ENCODE data around the gene TBPL2.

TBPL2 gene

GRCh38 chr14:55450539-55450938, 10.1 kb upstream of the TBPL2 start:
- Mint-ChIP-seq H3K4me3 (no peak overlapping the region), H3K27ac (no peak overlapping the region), H3K9me3 (no peaks in the 10 kb centered on the region), H3K4me1 (peaks cover 6% of the 10 kb centered on the region), H3K36me3 (no peaks in the 10 kb centered on the region)
- no peak for DNase-seq (ENCODE audit: low spot score in 2 of 2)
- ATAC-seq = no peak

GRCh38 chr14:55450124-55450523, 9.7 kb upstream of the TBPL2 start:
- no peak overlapping the region for H3K4me3 Mint-ChIP-seq
- ATAC-seq = no peak
- no peak for DNase-seq (ENCODE audit: low spot score in 2 of 2)
- no peak overlapping the region for H3K27ac Mint-ChIP-seq
- peaks cover 6% of the 10 kb centered on the region for H3K4me1 Mint-ChIP-seq
- H3K9me3 Mint-ChIP-seq = no peaks in the 10 kb centered on the region
- no peaks in the 10 kb centered on the region for H3K36me3 Mint-ChIP-seq

DNA sequence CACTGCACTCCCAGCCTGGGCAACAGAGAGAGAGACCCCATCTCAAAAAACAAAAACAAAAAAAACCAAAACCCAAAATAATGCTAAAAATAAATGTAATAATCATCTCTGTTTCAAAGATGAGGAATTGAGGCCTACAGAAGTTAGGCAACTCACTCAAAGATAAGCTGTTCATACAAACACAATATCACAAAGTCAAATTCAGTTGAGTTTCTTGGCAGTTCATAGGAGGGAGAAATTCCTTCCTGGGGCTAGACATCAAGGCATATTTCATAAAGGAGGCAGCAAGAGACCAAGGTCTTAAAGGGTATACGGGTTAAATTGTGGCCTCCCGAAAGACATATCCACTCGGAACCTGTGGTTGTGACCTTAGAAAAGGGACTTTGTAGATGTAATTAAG, 8.7 kb upstream of the TBPL2 start:
- Mint-ChIP-seq H3K36me3 (no peaks in the 10 kb centered on the region), H3K4me1 (peaks cover 6% of the 10 kb centered on the region), H3K9me3 (no peaks in the 10 kb centered on the region), H3K4me3 (no peak overlapping the region), H3K27ac (no peak overlapping the region)
- ATAC-seq (no peak), DNase-seq (ENCODE audit: low spot score in 2 of 2) (no peak)

DNA sequence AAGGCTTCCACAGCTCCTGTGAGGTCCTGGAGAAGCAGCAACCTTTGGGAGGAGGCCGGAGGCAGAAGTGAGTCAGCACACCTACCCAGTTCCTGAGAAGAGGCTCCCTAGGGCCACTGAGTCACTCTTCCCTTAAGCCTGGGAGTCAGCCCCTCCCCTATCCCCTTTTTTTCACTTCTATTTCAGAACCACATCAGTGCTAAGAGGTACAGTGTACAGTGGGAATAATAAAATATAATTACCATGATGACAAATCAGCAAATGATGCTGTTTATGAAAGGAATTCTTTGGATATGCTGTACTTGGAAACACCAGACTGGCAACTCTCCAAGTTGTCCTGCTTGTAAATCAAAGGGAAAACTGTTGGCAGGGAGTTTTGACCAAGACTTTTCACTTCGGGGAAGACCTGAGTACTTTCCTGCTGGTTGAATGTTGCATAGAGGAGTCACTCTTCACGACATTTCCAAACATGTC, 7.8 kb upstream of the TBPL2 start:
- H3K27ac Mint-ChIP-seq = no peak overlapping the region
- no peaks in the 10 kb centered on the region for H3K9me3 Mint-ChIP-seq
- no peaks in the 10 kb centered on the region for H3K36me3 Mint-ChIP-seq
- no peak overlapping the region for H3K4me3 Mint-ChIP-seq
- peaks cover 6% of the 10 kb centered on the region for H3K4me1 Mint-ChIP-seq
- no peak for DNase-seq (ENCODE audit: low spot score in 2 of 2)
- peak; percentile 66 for ATAC-seq

- ATAC-seq (no peak), DNase-seq (ENCODE audit: low spot score in 2 of 2) (no peak)
- peaks cover 6% of the 10 kb centered on the region for H3K4me1 Mint-ChIP-seq
- no peak overlapping the region for H3K27ac Mint-ChIP-seq
- H3K9me3 Mint-ChIP-seq = no peaks in the 10 kb centered on the region
- no peak overlapping the region for H3K4me3 Mint-ChIP-seq
- H3K36me3 Mint-ChIP-seq = no peaks in the 10 kb centered on the region
Measured at GRCh38 chr14:55446833-55447232, 6.4 kb upstream of the TBPL2 start.

GRCh38 chr14:55446127-55446736, 5.8 kb upstream of the TBPL2 start:
- Mint-ChIP-seq H3K4me1 (peaks cover 6% of the 10 kb centered on the region), H3K9me3 (no peaks in the 10 kb centered on the region), H3K27ac (no peak overlapping the region), H3K36me3 (no peaks in the 10 kb centered on the region), H3K4me3 (no peak overlapping the region)
- DNase-seq (ENCODE audit: low spot score in 2 of 2) (peak; percentile 53 to 70), ATAC-seq (peak; percentile 62)

- Mint-ChIP-seq H3K27ac (no peak overlapping the region), H3K4me1 (no peaks in the 10 kb centered on the region), H3K4me3 (no peak overlapping the region), H3K36me3 (no peaks in the 10 kb centered on the region), H3K9me3 (no peaks in the 10 kb centered on the region)
- DNase-seq (ENCODE audit: low spot score in 2 of 2) = no peak
- ATAC-seq = no peak
Measured at GRCh38 chr14:55441286-55441685, 870 bp upstream of the TBPL2 start.

DNA sequence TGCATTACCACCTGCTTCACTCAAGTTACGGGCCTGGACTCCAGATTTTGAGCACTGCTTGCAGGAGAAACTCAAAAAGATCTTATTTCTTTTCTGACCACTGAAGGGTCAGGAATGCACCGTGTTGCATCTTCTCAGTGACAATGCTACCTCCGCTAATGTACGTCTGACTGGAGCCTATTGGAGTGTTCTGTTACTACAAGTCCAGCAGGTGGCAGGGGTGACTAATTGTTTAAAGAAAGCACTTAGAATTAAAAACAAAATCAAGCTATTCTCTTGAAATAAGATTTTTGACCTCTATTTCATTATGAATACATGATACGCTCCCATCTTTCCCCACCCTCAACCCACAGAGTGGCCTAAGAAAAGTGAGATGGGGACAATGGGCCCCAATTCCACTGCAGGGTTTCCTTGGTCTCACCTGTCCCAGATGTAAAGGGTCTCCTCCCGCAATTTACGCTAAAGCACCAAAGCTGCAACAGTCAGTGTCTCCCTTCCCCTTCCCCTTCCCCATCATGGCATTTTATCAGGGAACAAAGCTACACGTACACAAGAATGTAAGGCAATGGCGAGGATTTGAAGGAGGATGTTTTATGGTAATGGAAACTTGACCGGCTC, 2.2 kb downstream of the TBPL2 start:
- no peak overlapping the region for H3K4me3 Mint-ChIP-seq
- H3K4me1 Mint-ChIP-seq = peaks cover 15% of the 10 kb centered on the region
- no peak overlapping the region for H3K27ac Mint-ChIP-seq
- no peak for DNase-seq (ENCODE audit: low spot score in 2 of 2)
- H3K36me3 Mint-ChIP-seq = no peaks in the 10 kb centered on the region
- peak; percentile 43 for ATAC-seq
- no peaks in the 10 kb centered on the region for H3K9me3 Mint-ChIP-seq

GRCh38 chr14:55436931-55437330, 3.5 kb downstream of the TBPL2 start:
- Mint-ChIP-seq H3K36me3 (no peaks in the 10 kb centered on the region), H3K27ac (no peak overlapping the region), H3K9me3 (no peaks in the 10 kb centered on the region), H3K4me1 (peaks cover 15% of the 10 kb centered on the region), H3K4me3 (no peak overlapping the region)
- no peak for ATAC-seq
- DNase-seq (ENCODE audit: low spot score in 2 of 2) = no peak

GRCh38 chr14:55436519-55436918, 3.9 kb downstream of the TBPL2 start:
- no peaks in the 10 kb centered on the region for H3K36me3 Mint-ChIP-seq

GRCh38 chr14:55434805-55435174, 5.6 kb downstream of the TBPL2 start:
- ATAC-seq = no peak
- H3K4me1 Mint-ChIP-seq = peaks cover 15% of the 10 kb centered on the region
- no peaks in the 10 kb centered on the region for H3K9me3 Mint-ChIP-seq
- no peak overlapping the region for H3K4me3 Mint-ChIP-seq
- H3K27ac Mint-ChIP-seq = peak overlapping the region; percentile 40
- no peaks in the 10 kb centered on the region for H3K36me3 Mint-ChIP-seq
- DNase-seq (ENCODE audit: low spot score in 2 of 2) = no peak

More at GRCh38 chr14:55436519-55436918, 3.9 kb downstream of the TBPL2 start:
- Mint-ChIP-seq H3K4me1 (peaks cover 15% of the 10 kb centered on the region), H3K9me3 (no peaks in the 10 kb centered on the region), H3K27ac (no peak overlapping the region), H3K4me3 (no peak overlapping the region)
- DNase-seq (ENCODE audit: low spot score in 2 of 2) (no peak), ATAC-seq (no peak)

DNA sequence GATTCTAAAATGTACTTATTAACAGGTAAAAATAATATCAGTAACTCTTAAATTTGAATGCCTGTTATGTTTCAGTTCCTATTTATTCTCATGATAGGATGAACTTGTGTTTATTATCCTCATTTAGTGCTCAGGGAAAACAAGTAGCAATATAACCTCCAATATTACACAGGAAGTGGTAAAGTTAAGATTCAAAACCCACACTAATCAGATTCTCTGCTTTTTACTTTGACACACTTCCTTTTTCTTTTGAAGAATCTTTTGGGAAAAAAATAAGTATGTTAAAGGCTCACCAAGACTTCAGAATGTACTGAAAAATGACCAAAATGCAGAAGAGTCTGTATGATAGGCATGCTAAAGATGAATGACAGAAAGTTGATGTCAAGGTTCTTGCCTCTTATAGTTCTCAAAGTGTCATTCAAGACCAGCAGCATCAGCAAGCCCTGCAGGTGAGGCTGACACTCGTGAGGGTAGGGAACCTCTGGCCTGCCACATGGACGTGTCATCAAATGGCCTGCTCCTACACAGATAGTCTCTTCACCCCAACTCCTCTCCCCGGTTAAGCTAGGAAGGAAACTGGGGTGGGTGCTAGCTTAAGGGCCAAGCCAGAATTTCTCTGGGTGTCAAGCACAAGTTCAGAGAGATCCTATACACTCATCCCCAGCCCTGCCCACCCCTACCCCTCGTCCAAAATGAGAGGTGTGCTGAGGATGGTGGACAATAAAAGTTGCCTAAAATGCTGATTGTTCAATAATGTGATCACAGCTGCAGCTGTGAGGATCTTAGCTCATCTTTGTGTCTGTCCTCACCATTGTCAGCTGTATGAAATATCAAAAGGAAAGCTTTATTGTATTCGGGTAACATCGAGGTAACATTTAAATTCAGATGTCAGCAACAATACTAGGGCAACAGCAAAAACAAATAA, 6.3 kb downstream of the TBPL2 start:
- ATAC-seq = peak; percentile 65
- Mint-ChIP-seq H3K27ac (peak overlapping the region; percentile 40), H3K9me3 (no peaks in the 10 kb centered on the region), H3K36me3 (no peaks in the 10 kb centered on the region), H3K4me3 (no peak overlapping the region), H3K4me1 (peaks cover 15% of the 10 kb centered on the region)
- DNase-seq (ENCODE audit: low spot score in 2 of 2) = no peak

DNA sequence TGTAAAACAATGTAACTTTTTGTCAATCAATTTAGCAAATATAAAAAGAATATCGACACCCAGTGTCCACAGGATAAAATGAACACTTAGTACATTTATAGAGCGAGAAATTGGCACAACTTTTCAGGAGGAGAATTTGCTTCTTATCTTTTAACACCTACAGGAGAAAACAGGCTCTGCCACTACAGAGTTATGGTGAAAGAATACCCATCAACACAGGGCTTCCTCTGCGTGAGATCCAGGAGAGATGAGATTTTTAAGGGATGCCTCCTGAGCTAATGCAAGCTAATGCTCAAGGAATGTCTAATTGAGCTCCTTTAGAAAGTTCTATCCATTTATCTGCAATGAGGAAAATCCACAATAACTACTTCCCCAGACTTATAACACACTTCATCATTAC, 7.8 kb downstream of the TBPL2 start:
- no peak overlapping the region for H3K4me3 Mint-ChIP-seq
- H3K4me1 Mint-ChIP-seq = peaks cover 15% of the 10 kb centered on the region
- H3K36me3 Mint-ChIP-seq = no peaks in the 10 kb centered on the region
- ATAC-seq (no peak), DNase-seq (ENCODE audit: low spot score in 2 of 2) (no peak)
- no peak overlapping the region for H3K27ac Mint-ChIP-seq
- H3K9me3 Mint-ChIP-seq = no peaks in the 10 kb centered on the region

DNA sequence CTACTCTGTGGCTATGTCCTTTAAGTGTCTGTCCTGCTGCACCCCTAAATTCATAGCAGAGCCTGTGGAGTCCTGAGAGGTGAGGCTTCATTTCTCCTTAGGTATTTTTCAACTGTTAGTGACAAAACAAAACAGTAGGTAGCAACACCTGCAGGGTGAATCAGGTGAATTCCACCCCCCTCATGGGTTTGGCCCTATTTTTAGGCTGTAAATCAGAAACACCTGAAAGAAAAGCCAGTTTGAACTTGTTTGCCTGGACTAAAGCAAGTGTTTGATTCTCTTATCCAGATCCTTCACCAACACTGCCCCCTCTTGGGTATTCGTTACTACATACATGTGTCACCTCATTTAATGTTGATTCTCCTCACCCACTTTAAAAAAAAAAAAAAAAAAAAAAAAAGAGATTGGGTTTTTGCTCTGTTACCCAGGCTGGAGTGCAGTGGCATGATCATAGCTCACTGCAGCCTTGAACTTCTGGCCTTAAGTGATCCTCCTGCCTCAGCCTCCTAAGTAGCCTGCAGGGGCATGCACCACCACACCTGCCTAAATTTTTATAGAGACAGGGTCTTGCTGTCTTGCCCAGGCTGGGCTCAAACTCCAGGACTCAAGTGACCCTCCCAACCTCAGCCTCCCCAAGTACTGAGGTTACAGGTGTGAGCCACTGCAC, 10.3 kb downstream of the TBPL2 start:
- Mint-ChIP-seq H3K27ac (no peak overlapping the region), H3K9me3 (no peaks in the 10 kb centered on the region), H3K4me3 (no peak overlapping the region), H3K36me3 (no peaks in the 10 kb centered on the region), H3K4me1 (peaks cover 15% of the 10 kb centered on the region)
- ATAC-seq = peak; percentile 86
- peak in 1 of 2 donors; percentile 54 for DNase-seq (ENCODE audit: low spot score in 2 of 2)

GRCh38 chr14:55427439-55427838, 13.0 kb downstream of the TBPL2 start:
- DNase-seq (ENCODE audit: low spot score in 2 of 2) (no peak), ATAC-seq (no peak)
- no peaks in the 10 kb centered on the region for H3K36me3 Mint-ChIP-seq
- H3K4me1 Mint-ChIP-seq = no peaks in the 10 kb centered on the region
- H3K9me3 Mint-ChIP-seq = no peaks in the 10 kb centered on the region
- H3K4me3 Mint-ChIP-seq = no peak overlapping the region
- H3K27ac Mint-ChIP-seq = no peak overlapping the region

All from stimulated activated effector memory CD8-positive, alpha-beta T cell treated with anti-CD3 and anti-CD28 coated beads, Interleukin-12 subunit alpha, Interleukin-12 subunit beta, amount 100 ng/mL, for 72 hours (primary cell).